GM12892 (cell line): ENCODE data around the gene NFIC.

Experiments
- POLR2A ChIP-seq: IDR thresholded peaks from 2 replicates; pipeline ENCODE4 v1.6.1; 2011; ENCODE audit warnings: low read depth, low read length, control low read depth
- POLR2AphosphoS5 ChIP-seq: IDR thresholded peaks from 2 replicates; pipeline ENCODE4 v1.6.1; 2011; ENCODE audit warnings: low read depth, low read length, control low read depth

GRCh38 chr19:3481241-3482090, 115.1 kb downstream of the NFIC start:
- no peak for TF ChIP-seq POLR2AphosphoS5
- TF ChIP-seq POLR2A: no peak
